Measurements from ENCODE around the gene VSIG10. TPM values are rescaled to one million over a fixed set of nuclear protein-coding genes. Genes with fewer than 3 reads are reported as not detected.

The VSIG10 gene
- total RNA-seq, 1 donor from 2014 or later = 22.0 TPM

- TF ChIP-seq CTCF (IDR thresholded peaks at IDR 0.05; ENCODE audit: insufficient read depth, low read length, poor library complexity, severe bottlenecking) = no peak
- no peaks in the 10 kb centered on the region for H3K36me3 ChIP-seq (ENCODE audit: control insufficient read depth, insufficient read depth, low read length)
- DNase-seq (ENCODE audit: low read depth) = no peak
- no peak overlapping the region for H3K4me3 ChIP-seq (ENCODE audit: low read depth, low read length)
- H3K27me3 ChIP-seq (ENCODE audit: control insufficient read depth, insufficient read depth, low read length) = no peaks in the 10 kb centered on the region
Measured at GRCh38 chr12:118015306-118015705, 88.5 kb downstream of the VSIG10 start.

Other genes starting within 250 kb of the VSIG10 start
- 0.14 and 0.29 TPM in 2 replicates for gene KSR2, start 135.0 kb downstream of the VSIG10 start, total RNA-seq
- gene RFC5, start 87.3 kb downstream of the VSIG10 start, total RNA-seq = 10.1 and 13.7 TPM in 2 replicates
- gene WSB2, start 42.8 kb downstream of the VSIG10 start, total RNA-seq = 81.1 and 92.6 TPM in 2 replicates
- 301 and 331 TPM in 2 replicates for gene PEBP1, start 32.1 kb upstream of the VSIG10 start, total RNA-seq

Data from kidney epithelial cell (primary cell).